WERI-Rb-1 (cell line): ENCODE measurements around the gene SGPP1.
"Not testable (repeated sequence)": the region's sequence is repeated elsewhere in the genome, so short reads cannot be mapped to it uniquely, and the experiment has no call there.

Experiments used
- DNase-seq: peaks from one replicate; pipeline ENCODE4 v3.0.0-alpha.2; 2020
- H3K27ac ChIP-seq: fragments of 250-450 bp; sonication (Bioruptor Pico); 2 replicates; pipeline ENCODE4 v1.5.1; 2020; ENCODE audit warnings: mild to moderate bottlenecking, moderate library complexity
- H3K27me3 ChIP-seq: fragments of 250-450 bp; sonication (Bioruptor Pico); 2 replicates; pipeline ENCODE4 v1.5.1; 2021; ENCODE audit warnings: mild to moderate bottlenecking, low read depth, moderate library complexity; ENCODE audit not compliant: insufficient read depth, severe bottlenecking
- H3K36me3 ChIP-seq: fragments of 250-450 bp; sonication (Bioruptor Pico); 2 replicates; pipeline ENCODE4 v1.5.1; 2020; ENCODE audit warnings: mild to moderate bottlenecking, moderate library complexity
- H3K4me3 ChIP-seq: 2 replicates; pipeline ENCODE4 v1.5.1; 2011; ENCODE audit warnings: low read depth, mild to moderate bottlenecking, control low read depth, low read length
- H3K9me3 ChIP-seq: fragments of 250-450 bp; sonication (Bioruptor Pico); 2 replicates; pipeline ENCODE4 v1.5.1; 2021; ENCODE audit warnings: mild to moderate bottlenecking, moderate library complexity; ENCODE audit not compliant: severe bottlenecking
- TF ChIP-seq, protein P1 (sequence below): IDR thresholded peaks from 2 replicates; pipeline ENCODE4 v1.5.1; 2011; ENCODE audit warnings: low read depth, mild to moderate bottlenecking, control low read depth, inconsistent platforms, low read length

The SGPP1 gene

DNA sequence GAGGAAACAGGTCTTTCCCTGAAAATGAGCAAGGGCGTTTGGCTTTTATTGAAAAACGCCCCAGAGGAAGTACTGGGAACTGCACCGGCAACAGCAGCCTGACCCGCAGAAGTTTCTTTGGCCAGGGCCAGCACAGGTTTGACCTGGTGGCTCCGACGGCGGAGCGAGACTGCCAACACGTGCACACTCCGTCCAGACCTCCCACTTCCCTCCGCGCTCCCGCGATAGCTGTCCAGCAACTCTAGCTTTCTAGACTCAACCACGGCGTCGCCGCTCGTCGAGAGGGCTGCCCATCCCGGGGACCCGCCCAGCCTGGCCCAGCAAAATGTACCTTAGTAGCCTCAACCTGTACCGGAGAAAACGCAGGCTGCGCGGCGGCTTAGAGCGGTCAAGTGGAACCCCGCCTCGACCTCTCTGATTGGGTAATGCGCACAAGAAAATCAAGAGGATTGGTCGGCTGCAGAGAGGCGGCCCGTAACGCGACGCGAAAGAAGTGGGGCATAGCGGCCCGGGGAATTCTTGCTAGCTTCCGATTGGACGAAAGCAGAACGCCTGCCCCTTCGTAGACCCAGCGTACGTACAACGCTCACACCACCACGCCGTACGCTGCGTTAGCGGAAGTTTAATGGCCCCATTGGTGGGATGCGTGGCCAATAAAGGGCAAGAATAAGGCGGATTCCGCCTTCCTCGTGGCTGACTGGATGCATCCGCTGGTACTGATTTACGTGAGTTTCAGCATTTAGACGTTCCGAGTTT lies 86.2 kb downstream of the SGPP1 start, which contains the start of gene WDR89:
WDR89 (minus strand) TSS at position 399 of the 756 bp plus-strand sequence. CDS start 41,929 bp downstream, outside the sequence.
- no peaks in the 10 kb centered on the region for H3K27me3 ChIP-seq
- H3K4me3 ChIP-seq = peak within 1 kb of the TSS; percentile 93
- H3K9me3 ChIP-seq = peaks cover 7% of the 10 kb centered on the region
- TF ChIP-seq, protein P1, sequence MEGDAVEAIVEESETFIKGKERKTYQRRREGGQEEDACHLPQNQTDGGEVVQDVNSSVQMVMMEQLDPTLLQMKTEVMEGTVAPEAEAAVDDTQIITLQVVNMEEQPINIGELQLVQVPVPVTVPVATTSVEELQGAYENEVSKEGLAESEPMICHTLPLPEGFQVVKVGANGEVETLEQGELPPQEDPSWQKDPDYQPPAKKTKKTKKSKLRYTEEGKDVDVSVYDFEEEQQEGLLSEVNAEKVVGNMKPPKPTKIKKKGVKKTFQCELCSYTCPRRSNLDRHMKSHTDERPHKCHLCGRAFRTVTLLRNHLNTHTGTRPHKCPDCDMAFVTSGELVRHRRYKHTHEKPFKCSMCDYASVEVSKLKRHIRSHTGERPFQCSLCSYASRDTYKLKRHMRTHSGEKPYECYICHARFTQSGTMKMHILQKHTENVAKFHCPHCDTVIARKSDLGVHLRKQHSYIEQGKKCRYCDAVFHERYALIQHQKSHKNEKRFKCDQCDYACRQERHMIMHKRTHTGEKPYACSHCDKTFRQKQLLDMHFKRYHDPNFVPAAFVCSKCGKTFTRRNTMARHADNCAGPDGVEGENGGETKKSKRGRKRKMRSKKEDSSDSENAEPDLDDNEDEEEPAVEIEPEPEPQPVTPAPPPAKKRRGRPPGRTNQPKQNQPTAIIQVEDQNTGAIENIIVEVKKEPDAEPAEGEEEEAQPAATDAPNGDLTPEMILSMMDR = peak; percentile 77
- H3K36me3 ChIP-seq = peaks cover 9% of the 10 kb centered on the region
- peak; percentile 98 for DNase-seq
- peak within 1 kb of the TSS; percentile 92 for H3K27ac ChIP-seq

DNA sequence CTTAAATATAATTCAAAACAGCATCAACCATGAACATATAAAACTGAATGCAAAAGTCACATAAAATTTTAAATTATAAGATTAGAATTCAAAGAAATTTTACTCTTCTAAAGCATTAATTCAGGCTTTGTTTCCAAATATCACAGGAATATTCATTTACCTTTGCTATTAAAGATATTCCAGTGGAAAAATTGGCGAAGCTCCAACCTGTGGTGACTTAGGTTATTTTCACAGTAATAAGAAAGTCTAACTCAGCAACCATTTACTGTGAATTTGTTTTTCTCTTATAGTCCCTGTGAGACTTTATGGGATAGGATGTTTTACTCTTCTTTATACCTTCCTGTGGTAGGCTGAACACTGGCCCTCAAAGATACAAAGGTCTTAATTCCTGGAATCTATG lies 89.4 kb downstream of the SGPP1 start:
- DNase-seq = no peak
- TF ChIP-seq, protein P1 = no peak
- H3K4me3 ChIP-seq = no peak overlapping the region

DNA sequence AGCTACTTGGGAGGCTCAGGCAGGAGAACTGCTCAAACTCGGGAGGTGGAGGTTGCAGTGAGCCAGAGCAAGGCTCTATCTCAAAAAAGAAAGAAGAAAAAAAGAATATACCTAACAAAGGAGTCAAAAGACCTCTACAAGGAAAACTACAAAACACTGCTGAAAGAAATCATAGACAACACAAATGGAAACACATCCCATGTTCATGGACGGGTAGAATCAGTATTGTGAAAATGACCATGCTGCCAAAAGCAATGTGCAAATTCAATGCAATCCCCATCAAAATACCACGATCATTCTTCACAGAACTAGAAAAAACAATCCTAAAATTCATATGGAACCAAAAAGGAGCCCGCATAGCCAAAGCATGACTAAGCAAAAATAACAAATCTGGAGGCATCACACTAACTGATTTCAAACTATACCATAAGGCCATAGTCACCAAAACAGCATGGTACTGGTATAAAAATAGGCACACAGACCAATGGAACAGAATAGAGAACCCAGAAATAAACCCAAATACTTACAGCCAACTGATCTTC lies 91.7 kb downstream of the SGPP1 start:
- DNase-seq, H3K36me3 ChIP-seq, H3K27ac ChIP-seq, H3K27me3 ChIP-seq, H3K9me3 ChIP-seq, H3K4me3 ChIP-seq: not testable (repeated sequence)

More for the DNA sequence above, 89.4 kb downstream of the SGPP1 start:
- Histone ChIP-seq H3K27me3 (no peaks in the 10 kb centered on the region), H3K27ac (no peak overlapping the region), H3K36me3 (peaks cover 9% of the 10 kb centered on the region), H3K9me3 (peaks cover 7% of the 10 kb centered on the region)
